Activated B cell treated with CpG ODN at 0.5 μM for 24 hours (primary cell): ENCODE results near the gene PRR22. TPM values are rescaled to one million over a fixed set of nuclear protein-coding genes. Genes with fewer than 3 reads are reported as not detected.
"Not testable (repeated sequence)": the region's sequence is repeated elsewhere in the genome, so short reads cannot be mapped to it uniquely, and the experiment has no call there.

ENCODE experiments used
- ATAC-seq: fragments of 200-7000 bp; cut with Tn5 transposase; one replicate; pipeline ENCODE4 v1.10.0; 2021; ENCODE audit warnings: low read depth, mild to moderate bottlenecking, moderate library complexity
- CTCF ChIA-PET: fragments of 350-600 bp; sonication (Branson Sonifier 250); formaldehyde crosslinking; loops from one replicate; lab custom pipeline; 2021; ENCODE audit warnings: antibody characterized with exemption; lab: Charles Lee
- POLR2A ChIA-PET: fragments of 350-600 bp; sonication (Branson Sonifier 250); formaldehyde crosslinking; loops from one replicate; lab custom pipeline; 2021; ENCODE audit warnings: antibody characterized with exemption; lab: Charles Lee
- DNase-seq: peaks from one replicate; pipeline ENCODE4 v3.0.0; 2022
- H3K27ac Mint-ChIP-seq: one replicate; pipeline ENCODE4 v1.8.0; 2020; ENCODE audit warnings: mixed read lengths
- H3K27me3 Mint-ChIP-seq: one replicate; pipeline ENCODE4 v1.8.0; 2021; ENCODE audit warnings: mixed read lengths
- H3K36me3 Mint-ChIP-seq: one replicate; pipeline ENCODE4 v1.8.0; 2021; ENCODE audit warnings: low read depth, mixed read lengths
- H3K4me1 Mint-ChIP-seq: one replicate; pipeline ENCODE4 v1.8.0; 2021; ENCODE audit warnings: mixed read lengths
- H3K4me3 Mint-ChIP-seq: one replicate; pipeline ENCODE4 v1.8.0; 2020; ENCODE audit warnings: mild to moderate bottlenecking, mixed read lengths
- H3K9me3 Mint-ChIP-seq: one replicate; pipeline ENCODE4 v1.8.0; 2020; ENCODE audit warnings: mixed read lengths
- intact Hi-C: fragments of 100-400 bp; cut with micrococcal nuclease; formaldehyde crosslinking; loops from one replicate; pipeline ENCODE4 v1.15.1; 2024
- total RNA-seq: library from RNA; stranded (reverse); gene quantifications from 2 replicates; pipeline ENCODE4 v1.2.3, GENCODE V29; 2022
- TF ChIP-seq, protein P1 (sequence below): fragments of 200-600 bp; IDR thresholded peaks from one replicate; pipeline ENCODE4 v1.8.0; 2022; ENCODE audit warnings: antibody characterized with exemption, mild to moderate bottlenecking

Gene PRR22
- total RNA-seq, 1 donor from 2014 or later = 9.8 TPM

DNA sequence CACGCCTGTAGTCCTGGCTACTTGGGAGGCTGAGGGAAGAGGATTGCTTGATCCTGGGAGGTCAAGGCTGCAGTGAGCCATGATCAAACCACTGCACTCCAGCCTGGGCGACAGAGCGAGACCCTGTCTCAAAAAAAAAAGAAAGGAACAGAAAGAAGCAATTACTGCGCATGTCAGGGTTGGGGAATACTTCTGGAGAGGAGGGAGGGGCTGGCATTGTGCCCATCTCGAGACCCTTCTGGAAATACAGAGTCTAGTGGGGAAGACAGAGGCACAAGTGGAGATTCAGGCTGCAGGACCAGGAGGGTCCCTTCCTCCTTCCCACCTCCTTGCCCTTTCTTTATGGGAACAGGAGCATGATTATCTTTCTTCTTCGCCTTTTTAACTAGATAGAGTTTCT, 30.8 kb downstream of the PRR22 start:
- POLR2A ChIA-PET = no interaction called here

DNA sequence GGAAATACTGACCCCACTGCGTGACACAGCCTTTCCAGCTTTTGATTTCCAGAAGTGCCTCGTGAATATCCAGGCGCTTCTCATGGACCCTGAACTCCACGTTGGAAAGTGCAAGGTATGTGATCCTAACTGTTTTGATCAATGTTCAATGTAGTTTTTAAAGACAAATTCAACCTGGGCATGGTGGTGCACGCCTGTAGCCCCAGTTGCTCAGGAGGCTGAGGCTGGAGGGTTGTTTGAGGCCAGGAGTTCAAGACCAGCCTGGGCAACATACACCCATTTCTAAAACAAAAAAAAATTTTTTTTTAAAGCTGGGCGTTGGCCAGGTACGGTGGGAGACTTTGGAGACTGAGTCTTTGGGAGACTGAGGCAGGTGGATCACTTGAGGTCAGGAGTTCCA, 32.8 kb downstream of the PRR22 start:
- H3K4me3 Mint-ChIP-seq = no peak overlapping the region
- H3K27me3 Mint-ChIP-seq = peaks cover 4% of the 10 kb centered on the region
- intact Hi-C loops = no loop called here
- H3K4me1 Mint-ChIP-seq = no peaks in the 10 kb centered on the region
- TF ChIP-seq, protein P1, sequence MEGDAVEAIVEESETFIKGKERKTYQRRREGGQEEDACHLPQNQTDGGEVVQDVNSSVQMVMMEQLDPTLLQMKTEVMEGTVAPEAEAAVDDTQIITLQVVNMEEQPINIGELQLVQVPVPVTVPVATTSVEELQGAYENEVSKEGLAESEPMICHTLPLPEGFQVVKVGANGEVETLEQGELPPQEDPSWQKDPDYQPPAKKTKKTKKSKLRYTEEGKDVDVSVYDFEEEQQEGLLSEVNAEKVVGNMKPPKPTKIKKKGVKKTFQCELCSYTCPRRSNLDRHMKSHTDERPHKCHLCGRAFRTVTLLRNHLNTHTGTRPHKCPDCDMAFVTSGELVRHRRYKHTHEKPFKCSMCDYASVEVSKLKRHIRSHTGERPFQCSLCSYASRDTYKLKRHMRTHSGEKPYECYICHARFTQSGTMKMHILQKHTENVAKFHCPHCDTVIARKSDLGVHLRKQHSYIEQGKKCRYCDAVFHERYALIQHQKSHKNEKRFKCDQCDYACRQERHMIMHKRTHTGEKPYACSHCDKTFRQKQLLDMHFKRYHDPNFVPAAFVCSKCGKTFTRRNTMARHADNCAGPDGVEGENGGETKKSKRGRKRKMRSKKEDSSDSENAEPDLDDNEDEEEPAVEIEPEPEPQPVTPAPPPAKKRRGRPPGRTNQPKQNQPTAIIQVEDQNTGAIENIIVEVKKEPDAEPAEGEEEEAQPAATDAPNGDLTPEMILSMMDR = no peak
- H3K36me3 Mint-ChIP-seq = no peaks in the 10 kb centered on the region
- DNase-seq (no peak), ATAC-seq (no peak)
- POLR2A ChIA-PET = no interaction called here
- no peak overlapping the region for H3K27ac Mint-ChIP-seq
- CTCF ChIA-PET = no interaction called here
- H3K9me3 Mint-ChIP-seq = no peaks in the 10 kb centered on the region

More for the DNA sequence above, 30.8 kb downstream of the PRR22 start:
- no peaks in the 10 kb centered on the region for H3K36me3 Mint-ChIP-seq
- no peaks in the 10 kb centered on the region for H3K4me1 Mint-ChIP-seq
- TF ChIP-seq, protein P1 = no peak
- intact Hi-C loops = no loop called here
- CTCF ChIA-PET = no interaction called here
- H3K27me3 Mint-ChIP-seq = peaks cover 7% of the 10 kb centered on the region
- no peak overlapping the region for H3K4me3 Mint-ChIP-seq
- ATAC-seq (no peak), DNase-seq (no peak)
- H3K9me3 Mint-ChIP-seq = no peaks in the 10 kb centered on the region
- no peak overlapping the region for H3K27ac Mint-ChIP-seq

DNA sequence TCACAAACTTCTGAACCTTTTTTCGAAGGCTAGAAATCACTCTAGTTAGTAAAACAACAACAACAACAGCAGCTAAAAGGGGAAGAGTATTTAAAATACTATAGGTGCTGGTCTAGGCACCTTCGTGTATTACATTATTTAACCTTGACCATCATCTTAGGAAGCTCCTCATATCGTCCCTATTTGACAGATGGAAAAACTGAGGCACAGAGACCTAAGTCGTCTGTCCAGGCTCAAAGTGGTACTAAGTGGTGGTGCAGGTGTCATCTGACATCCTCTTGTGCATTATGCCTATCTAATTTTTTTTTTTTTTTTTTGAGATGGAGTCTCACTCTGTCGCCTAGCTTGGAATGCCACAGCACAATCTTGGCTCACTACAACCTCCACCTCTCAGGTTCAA, 35.0 kb downstream of the PRR22 start:
- Mint-ChIP-seq H3K9me3 (no peaks in the 10 kb centered on the region), H3K4me1 (no peaks in the 10 kb centered on the region), H3K27ac (no peak overlapping the region), H3K4me3 (no peak overlapping the region), H3K27me3 (peaks cover 4% of the 10 kb centered on the region), H3K36me3 (no peaks in the 10 kb centered on the region)
- intact Hi-C loops = no loop called here
- DNase-seq (no peak), ATAC-seq (no peak)
- ChIA-PET CTCF (no interaction called here), POLR2A (interaction anchor here (0.7 kb wide), 1 partner anchor 1194 kb away, joined by 4 read pairs; no protein-coding TSS in a partner anchor)
- TF ChIP-seq, protein P1 = no peak

DNA sequence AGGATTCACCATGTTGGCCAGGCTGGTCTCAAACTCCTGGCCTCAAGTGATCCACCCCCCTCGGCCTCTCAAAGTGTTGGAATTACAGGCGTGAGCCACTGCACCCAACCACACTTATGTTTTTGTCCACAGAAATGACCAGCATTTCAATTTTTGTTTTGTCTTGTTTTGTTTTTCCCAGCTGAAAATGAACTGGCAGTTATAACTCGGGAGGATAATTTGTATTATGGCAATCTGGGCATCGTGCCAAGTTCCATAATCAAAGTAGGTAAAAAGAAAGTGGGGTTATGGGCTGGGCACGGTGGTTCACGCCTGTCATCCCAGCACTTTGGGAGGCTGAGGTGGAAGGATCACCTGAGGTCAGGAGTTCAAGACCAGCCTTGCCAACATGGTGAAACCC, 35.6 kb downstream of the PRR22 start:
- H3K36me3 Mint-ChIP-seq, DNase-seq, H3K27ac Mint-ChIP-seq, H3K27me3 Mint-ChIP-seq, H3K9me3 Mint-ChIP-seq, H3K4me1 Mint-ChIP-seq, intact Hi-C loops, ATAC-seq, H3K4me3 Mint-ChIP-seq, POLR2A ChIA-PET, CTCF ChIA-PET: not testable (repeated sequence)

DNA sequence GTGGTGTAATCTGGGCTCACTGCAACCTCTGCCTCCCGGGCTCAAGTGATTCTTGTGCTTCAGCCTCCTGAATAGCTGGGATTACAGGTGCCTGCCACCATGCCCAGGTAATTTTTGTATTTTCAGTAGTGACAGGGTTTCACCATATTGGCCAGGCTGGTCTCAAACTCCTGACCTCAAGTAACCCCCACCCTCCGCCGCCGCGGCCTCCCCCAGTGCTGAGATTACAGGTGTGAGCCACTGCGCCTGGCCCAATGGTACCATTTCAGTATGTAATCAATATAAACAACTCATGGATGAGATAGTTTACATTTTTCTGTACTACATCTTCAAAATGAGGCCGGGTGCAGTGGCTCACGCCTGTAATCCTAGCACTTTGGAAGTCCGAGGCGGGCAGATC, 39.5 kb downstream of the PRR22 start:
- POLR2A ChIA-PET, H3K4me1 Mint-ChIP-seq, intact Hi-C loops, ATAC-seq, CTCF ChIA-PET, DNase-seq, H3K9me3 Mint-ChIP-seq, H3K4me3 Mint-ChIP-seq, H3K27me3 Mint-ChIP-seq, H3K36me3 Mint-ChIP-seq, H3K27ac Mint-ChIP-seq: not testable (repeated sequence)

DNA sequence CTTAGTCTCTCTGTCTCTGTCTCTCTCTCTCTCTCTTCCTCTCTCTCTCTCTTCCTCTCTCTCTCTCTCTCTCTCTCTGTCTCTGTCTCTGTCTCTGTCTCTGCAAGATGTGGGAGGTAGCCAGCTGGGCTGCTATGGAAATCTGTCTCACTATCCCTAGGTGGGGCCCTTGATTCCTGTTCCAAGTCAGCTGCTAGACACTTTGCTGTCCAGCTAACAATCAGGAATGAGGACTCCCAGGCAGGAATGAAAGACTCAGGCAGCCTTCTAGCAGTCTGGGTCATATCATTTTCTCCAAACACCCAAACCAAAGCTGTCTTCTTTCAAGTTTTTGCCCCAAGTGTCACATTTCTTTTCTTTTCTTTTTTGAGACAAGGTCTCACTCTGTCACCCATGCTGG, 40.9 kb downstream of the PRR22 start:
- H3K36me3 Mint-ChIP-seq = no peaks in the 10 kb centered on the region
- CTCF ChIA-PET = no interaction called here
- H3K4me3 Mint-ChIP-seq = no peak overlapping the region
- ATAC-seq (no peak), DNase-seq (no peak)
- H3K9me3 Mint-ChIP-seq = peaks cover 5% of the 10 kb centered on the region
- no peak overlapping the region for H3K27ac Mint-ChIP-seq
- POLR2A ChIA-PET = no interaction called here
- H3K27me3 Mint-ChIP-seq = peaks cover 4% of the 10 kb centered on the region
- H3K4me1 Mint-ChIP-seq = no peaks in the 10 kb centered on the region
- TF ChIP-seq, protein P1 = no peak
- intact Hi-C loops = no loop called here
